ENCODE data around the gene MACF1.

MACF1 gene

DNA sequence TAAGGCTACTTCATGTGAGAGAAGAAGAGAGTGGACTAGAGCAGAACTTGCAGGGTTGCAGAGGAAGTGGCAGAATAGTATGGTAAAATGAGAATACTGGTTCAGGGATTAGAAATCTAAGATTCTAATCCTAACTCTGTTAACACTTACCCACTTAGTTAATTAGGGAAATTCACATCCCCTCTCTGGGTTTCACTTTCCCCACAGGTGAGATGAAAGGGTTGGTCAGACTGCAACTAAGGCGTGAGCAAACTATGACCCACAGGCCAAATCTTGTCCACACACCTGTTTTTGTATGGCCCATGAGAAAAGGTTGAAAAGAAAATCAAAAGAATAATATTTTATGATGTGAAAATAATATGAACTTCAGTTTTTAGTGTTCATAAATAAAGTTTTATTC lies 117.5 kb downstream of the MACF1 start:
- H3K27ac ChIP-seq = no peak overlapping the region
- H3K36me3 ChIP-seq = peaks cover 97 to 100% (median 100%) of the 10 kb centered on the region in 11 experiments
- no peak overlapping the region for H3K4me2 ChIP-seq
- no peaks in the 10 kb centered on the region for H3K4me1 ChIP-seq
- H3K4me3 ChIP-seq = no peak overlapping the region
- H3K9ac ChIP-seq = no peak overlapping the region
- no peak for TF ChIP-seq Cebpa-rat (IDR thresholded peaks at IDR 0.05)
- H4K20me1 ChIP-seq = peaks cover 0 to 9% (median 0%) of the 10 kb centered on the region in 11 experiments; a peak in 4 of 22 replicates
- no peaks in the 10 kb centered on the region for H3K27me3 ChIP-seq
- H3K9me3 ChIP-seq (replicated peaks in 1 of 11) = no peaks in the 10 kb centered on the region

DNA sequence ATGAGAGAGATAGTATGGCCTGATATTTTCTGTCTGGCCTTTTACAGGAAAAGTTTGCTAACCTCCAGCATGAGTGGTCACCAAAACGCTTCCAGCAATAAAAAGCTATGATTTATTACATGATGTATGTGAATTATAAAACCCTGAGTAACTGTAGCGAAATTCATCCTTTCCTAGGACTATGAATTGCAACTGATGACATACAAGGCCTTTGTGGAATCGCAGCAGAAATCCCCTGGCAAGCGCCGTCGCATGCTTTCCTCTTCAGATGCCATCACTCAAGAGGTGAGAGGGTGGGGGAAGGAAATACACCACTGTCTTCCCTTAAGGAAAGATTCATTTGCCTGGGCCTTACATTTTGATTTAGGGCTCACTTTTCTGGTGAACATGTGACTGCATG lies 117.9 kb downstream of the MACF1 start:
- Histone ChIP-seq H3K4me3 (no peak overlapping the region), H3K9ac (no peak overlapping the region), H4K20me1 (peaks cover 0 to 9% (median 0%) of the 10 kb centered on the region in 11 experiments; a peak in 4 of 22 replicates), H3K36me3 (peaks cover 97 to 100% (median 100%) of the 10 kb centered on the region in 11 experiments), H3K4me1 (0 out of 20 replicates have a peak, but pooled peaks cover 0 to 2% (median 0%) of the 10 kb centered on the region in 10 experiments), H3K4me2 (no peak overlapping the region), H3K27ac (no peak overlapping the region), H3K27me3 (no peaks in the 10 kb centered on the region), H3K9me3 (replicated peaks in 1 of 11) (no peaks in the 10 kb centered on the region)
- no peak for TF ChIP-seq Cebpa-rat (IDR thresholded peaks at IDR 0.05)

- no peaks in the 10 kb centered on the region for H3K9me3 ChIP-seq (replicated peaks in 1 of 11)
- H3K27ac ChIP-seq = no peak overlapping the region
- H3K4me3 ChIP-seq = no peak overlapping the region
- H3K36me3 ChIP-seq = peaks cover 97 to 100% (median 99%) of the 10 kb centered on the region in 11 experiments
- H3K9ac ChIP-seq = no peak overlapping the region
- H4K20me1 ChIP-seq = peaks cover 0 to 4% (median 0%) of the 10 kb centered on the region in 11 experiments; a peak in 4 of 22 replicates
- H3K4me1 ChIP-seq = 0 out of 20 replicates have a peak, but pooled peaks cover 0 to 8% (median 0%) of the 10 kb centered on the region in 10 experiments
- no peak overlapping the region for H3K4me2 ChIP-seq
- H3K27me3 ChIP-seq = no peaks in the 10 kb centered on the region
- no peak for TF ChIP-seq Cebpa-rat (IDR thresholded peaks at IDR 0.05)
Measured at GRCh38 chr1:39324888-39325287, 120.4 kb downstream of the MACF1 start.

GRCh38 chr1:39326836-39327235 lies 122.3 kb downstream of the MACF1 start:
- Histone ChIP-seq H4K20me1 (peaks cover 0 to 3% (median 0%) of the 10 kb centered on the region in 11 experiments; a peak in 2 of 22 replicates), H3K27ac (no peak overlapping the region), H3K4me2 (no peak overlapping the region), H3K9ac (no peak overlapping the region), H3K27me3 (no peaks in the 10 kb centered on the region), H3K36me3 (peaks cover 97 to 100% (median 99%) of the 10 kb centered on the region in 11 experiments), H3K4me3 (no peak overlapping the region), H3K9me3 (replicated peaks in 1 of 11) (no peaks in the 10 kb centered on the region), H3K4me1 (peaks cover 0 to 15% (median 0%) of the 10 kb centered on the region in 10 experiments; a peak in 5 of 20 replicates)
- no peak for TF ChIP-seq Cebpa-rat (IDR thresholded peaks at IDR 0.05)

DNA sequence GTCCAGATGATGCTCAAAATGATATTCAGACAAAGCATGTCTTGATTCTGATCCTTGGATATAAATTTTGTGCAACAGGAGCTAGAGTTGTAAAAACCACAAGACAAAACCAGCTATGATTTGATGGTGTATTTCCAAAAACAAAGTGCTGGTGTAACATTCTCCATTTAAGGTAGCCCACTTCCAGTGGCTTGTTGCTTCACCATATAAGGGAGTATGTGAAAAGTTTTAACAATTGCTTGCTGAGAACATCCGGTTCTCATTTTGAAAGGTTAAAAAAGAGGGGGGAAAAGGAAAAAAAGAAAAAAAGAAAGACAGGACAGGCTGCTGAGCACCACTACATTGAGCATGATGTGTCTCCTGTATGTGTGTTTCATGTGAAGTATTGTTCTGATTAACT lies 123.6 kb downstream of the MACF1 start:
- Histone ChIP-seq H3K4me1 (peaks cover 0 to 28% (median 0%) of the 10 kb centered on the region in 10 experiments; a peak in 6 of 20 replicates), H4K20me1 (peaks cover 0 to 3% (median 0%) of the 10 kb centered on the region in 11 experiments; a peak in 1 of 22 replicates), H3K9me3 (replicated peaks in 1 of 11) (no peaks in the 10 kb centered on the region), H3K4me2 (no peak overlapping the region), H3K36me3 (peaks cover 97 to 100% (median 99%) of the 10 kb centered on the region in 11 experiments), H3K4me3 (no peak overlapping the region), H3K27ac (no peak overlapping the region), H3K9ac (no peak overlapping the region), H3K27me3 (no peaks in the 10 kb centered on the region)
- no peak for TF ChIP-seq Cebpa-rat (IDR thresholded peaks at IDR 0.05)

GRCh38 chr1:39328586-39329121 lies 124.2 kb downstream of the MACF1 start:
- no peak overlapping the region for H3K27ac ChIP-seq
- H3K4me2 ChIP-seq = no peak overlapping the region
- H3K4me3 ChIP-seq = no peak overlapping the region
- H3K4me1 ChIP-seq = peaks cover 0 to 33% (median 0%) of the 10 kb centered on the region in 10 experiments; a peak in 6 of 20 replicates
- no peaks in the 10 kb centered on the region for H3K27me3 ChIP-seq
- H3K9ac ChIP-seq = no peak overlapping the region
- TF ChIP-seq Cebpa-rat (IDR thresholded peaks at IDR 0.05) = no peak
- peaks cover 98 to 100% (median 100%) of the 10 kb centered on the region in 11 experiments for H3K36me3 ChIP-seq
- no peaks in the 10 kb centered on the region for H3K9me3 ChIP-seq (replicated peaks in 1 of 11)
- peaks cover 0 to 3% (median 0%) of the 10 kb centered on the region in 11 experiments; a peak in 2 of 22 replicates for H4K20me1 ChIP-seq

GRCh38 chr1:39331647-39332046 lies 127.2 kb downstream of the MACF1 start:
- Histone ChIP-seq H3K27ac (peak overlapping the region in 1 of 11 experiments; percentile 86; a peak in 1 of 22 replicates), H3K4me2 (no peak overlapping the region), H3K27me3 (no peaks in the 10 kb centered on the region), H3K36me3 (peaks cover 76 to 100% (median 99%) of the 10 kb centered on the region in 11 experiments), H3K4me1 (peaks cover 0 to 63% (median 2%) of the 10 kb centered on the region in 10 experiments; a peak in 8 of 20 replicates), H3K4me3 (no peak overlapping the region), H3K9ac (no peak overlapping the region), H3K9me3 (replicated peaks in 1 of 11) (no peaks in the 10 kb centered on the region), H4K20me1 (peaks cover 0 to 3% (median 0%) of the 10 kb centered on the region in 11 experiments; a peak in 2 of 22 replicates)
- TF ChIP-seq Cebpa-rat (IDR thresholded peaks at IDR 0.05) = no peak

DNA sequence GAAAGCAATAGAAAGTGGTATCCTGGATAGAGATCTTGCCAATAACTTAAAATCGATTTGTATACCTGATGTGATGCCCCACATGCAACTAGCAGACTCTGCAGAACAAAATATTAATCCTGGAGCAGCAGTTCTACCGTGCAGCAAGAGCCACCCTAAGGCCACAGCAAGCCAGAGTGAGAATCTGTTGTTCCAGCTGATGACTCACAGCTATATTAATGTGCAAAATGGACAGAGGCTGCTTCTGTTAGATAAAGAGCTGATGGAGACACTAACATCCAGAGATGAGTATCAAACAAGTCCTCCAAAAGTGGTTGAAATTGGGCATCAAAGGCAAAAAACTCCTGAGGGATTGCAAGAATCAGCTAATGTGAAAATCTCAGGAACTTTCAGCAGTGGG lies 127.8 kb downstream of the MACF1 start:
- Histone ChIP-seq H3K4me1 (peaks cover 0 to 69% (median 2%) of the 10 kb centered on the region in 10 experiments; a peak in 8 of 20 replicates), H3K9ac (no peak overlapping the region), H3K27ac (peak overlapping the region in 1 of 11 experiments; percentile 86; a peak in 2 of 22 replicates), H4K20me1 (peaks cover 0 to 3% (median 0%) of the 10 kb centered on the region in 11 experiments; a peak in 2 of 22 replicates), H3K4me3 (no peak overlapping the region), H3K9me3 (replicated peaks in 1 of 11) (no peaks in the 10 kb centered on the region), H3K4me2 (peak overlapping the region in 1 of 11 experiments; percentile 1; a peak in 1 of 22 replicates), H3K36me3 (peaks cover 76 to 100% (median 99%) of the 10 kb centered on the region in 11 experiments), H3K27me3 (no peaks in the 10 kb centered on the region)
- no peak for TF ChIP-seq Cebpa-rat (IDR thresholded peaks at IDR 0.05)

DNA sequence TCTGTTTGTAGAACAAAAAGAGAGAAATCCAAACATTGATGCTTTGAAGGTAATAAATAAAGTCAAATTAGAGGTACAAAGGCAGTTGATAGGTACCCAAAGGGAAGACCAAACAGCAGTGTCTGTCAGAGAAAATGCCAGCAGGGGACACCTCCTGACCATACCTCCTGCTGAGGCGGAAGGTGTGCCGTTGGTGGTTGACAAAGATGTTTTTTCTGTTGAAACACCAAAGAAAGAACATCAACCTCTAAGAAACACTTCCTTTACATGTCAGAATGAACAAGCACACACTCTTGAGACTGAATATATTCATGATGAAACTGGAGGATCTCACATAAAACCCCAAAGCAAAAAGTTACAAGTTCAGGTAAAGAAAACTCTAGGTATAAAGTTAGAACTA lies 128.3 kb downstream of the MACF1 start:
- H3K36me3 ChIP-seq = peaks cover 76 to 100% (median 99%) of the 10 kb centered on the region in 11 experiments
- TF ChIP-seq Cebpa-rat (IDR thresholded peaks at IDR 0.05) = no peak

More for the DNA sequence above, 128.3 kb downstream of the MACF1 start:
- Histone ChIP-seq H3K27ac (peak overlapping the region in 1 of 11 experiments; percentile 86; a peak in 1 of 22 replicates), H3K4me1 (peaks cover 0 to 73% (median 2%) of the 10 kb centered on the region in 10 experiments; a peak in 8 of 20 replicates), H4K20me1 (peaks cover 0 to 3% (median 0%) of the 10 kb centered on the region in 11 experiments; a peak in 2 of 22 replicates), H3K9me3 (replicated peaks in 1 of 11) (no peaks in the 10 kb centered on the region), H3K27me3 (no peaks in the 10 kb centered on the region), H3K9ac (no peak overlapping the region), H3K4me3 (no peak overlapping the region), H3K4me2 (peak overlapping the region in 2 of 11 experiments; percentile 56 to 78; a peak in 2 of 22 replicates)

Measured in BLaER1 treated with 17β-estradiol and CSF1 and Interleukin-3, amounts not matched to agents 10 nM and 100 nM (cell line).